Suprapubic skin (tissue), 4 donors: Measurements from ENCODE around the gene GABRP. TPM values are rescaled to one million over a fixed set of nuclear protein-coding genes. Genes with fewer than 3 reads are reported as not detected.

Experiments used
- DNase-seq, 2 donors: peaks; one replicate each; pipeline ENCODE4 v3.0.0-alpha.2; 2019; ENCODE audit warnings: low spot score in 2 of 2
- H3K27ac ChIP-seq: fragments of 200-600 bp; sonication (generic); one replicate; pipeline ENCODE4 v1.5.1; 2019
- H3K27me3 ChIP-seq: fragments of 200-600 bp; sonication (generic); one replicate; pipeline ENCODE4 v1.5.1; 2019
- H3K36me3 ChIP-seq: fragments of 200-600 bp; sonication (generic); one replicate; pipeline ENCODE4 v1.5.1; 2019
- H3K4me1 ChIP-seq: fragments of 200-600 bp; sonication (generic); one replicate; pipeline ENCODE4 v1.5.1; 2019
- H3K4me3 ChIP-seq: fragments of 200-600 bp; sonication (generic); one replicate; pipeline ENCODE4 v1.5.1; 2019; ENCODE audit warnings: mild to moderate bottlenecking
- H3K9me3 ChIP-seq: fragments of 200-600 bp; sonication (generic); one replicate; pipeline ENCODE4 v1.5.1; 2019
- CTCF ChIP-seq, 2 donors: fragments of 200-600 bp in 1 of 2; fragments of 450-650 bp in 1 of 2; sonication (generic) in 1 of 2; IDR thresholded peaks; one replicate each; pipeline ENCODE4 v1.5.1; 2016 to 2019; ENCODE audit warnings: antibody characterized with exemption in 2 of 2, mild to moderate bottlenecking in 1 of 2, moderate library complexity in 1 of 2
- EP300 ChIP-seq: sonication (generic); formaldehyde crosslinking; IDR thresholded peaks from one replicate; pipeline ENCODE4 v1.6.1; 2017; ENCODE audit warnings: antibody characterized with exemption
- POLR2A ChIP-seq, 2 donors: fragments of 450-650 bp; IDR thresholded peaks; one replicate each; pipeline ENCODE4 v1.6.1; 2017; ENCODE audit warnings: antibody characterized with exemption in 2 of 2, mild to moderate bottlenecking in 2 of 2, moderate library complexity in 2 of 2
- POLR2AphosphoS5 ChIP-seq, 3 donors: sonication (generic); formaldehyde crosslinking; IDR thresholded peaks; one replicate each; pipeline ENCODE4 v1.6.1; 2017; ENCODE audit warnings: antibody characterized with exemption in 3 of 3
- WGBS: methylation state at CpG from one replicate; pipeline ENCODE4 v1.1.5; 2018; 5-methylcytosine and 5-hydroxymethylcytosine counted together
- total RNA-seq, 4 donors: library from RNA; depleted of rRNA; stranded (reverse); fragments of >200 nt; gene quantifications; one replicate each; pipeline ENCODE4 v1.1.0, GENCODE V29; 2016

Gene GABRP
- total RNA-seq, 4 donors from 2014 or later, result 8.0 to 24.3 (median 16.1) TPM

DNA sequence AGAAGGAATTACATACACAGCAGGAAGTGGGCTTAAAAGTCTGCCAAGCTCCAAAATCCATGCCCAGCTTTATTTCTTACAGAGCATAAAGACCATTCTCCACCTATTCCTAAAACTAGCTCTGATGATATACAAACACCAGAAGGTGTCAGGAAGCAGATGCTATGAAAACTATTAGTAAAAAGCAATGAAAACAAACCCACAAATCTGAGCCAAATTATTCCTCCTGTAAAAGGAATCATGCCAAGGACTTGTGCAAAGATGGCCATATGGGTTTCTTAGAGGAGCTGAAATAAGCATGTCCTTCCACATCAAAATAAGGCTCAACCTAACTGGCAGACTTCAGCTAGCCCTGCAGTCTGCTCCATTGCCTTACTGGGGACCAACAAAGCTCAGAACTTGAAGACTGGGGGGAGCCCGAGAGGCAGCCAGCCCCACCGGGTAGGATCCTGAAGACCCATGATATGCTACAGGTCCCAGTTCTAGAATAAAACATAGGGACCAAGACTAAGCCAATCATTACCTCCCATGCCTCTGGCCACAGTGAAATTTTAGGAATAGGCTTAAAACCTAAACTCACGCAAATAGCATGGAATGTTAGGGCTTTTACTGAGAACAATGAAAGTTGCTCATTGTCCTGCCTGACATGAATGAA is 42.8 kb upstream of the GABRP start:
- 100% methylated on average over 2 of the region's 3 CpGs for WGBS
- DNase-seq, result no peak
- peaks cover 17% of the 10 kb centered on the region for H3K4me1 ChIP-seq
- no peak overlapping the region for H3K27ac ChIP-seq
- H3K36me3 ChIP-seq, result no peaks in the 10 kb centered on the region
- H3K27me3 ChIP-seq, result peaks cover 10% of the 10 kb centered on the region
- H3K9me3 ChIP-seq, result no peaks in the 10 kb centered on the region
- no peak for TF ChIP-seq POLR2A (IDR thresholded peaks at IDR 0.05)
- no peak for TF ChIP-seq EP300
- TF ChIP-seq CTCF (IDR thresholded peaks at IDR 0.05), result no peak
- TF ChIP-seq POLR2AphosphoS5 (IDR thresholded peaks at IDR 0.05), result no peak
- no peak overlapping the region for H3K4me3 ChIP-seq

DNA sequence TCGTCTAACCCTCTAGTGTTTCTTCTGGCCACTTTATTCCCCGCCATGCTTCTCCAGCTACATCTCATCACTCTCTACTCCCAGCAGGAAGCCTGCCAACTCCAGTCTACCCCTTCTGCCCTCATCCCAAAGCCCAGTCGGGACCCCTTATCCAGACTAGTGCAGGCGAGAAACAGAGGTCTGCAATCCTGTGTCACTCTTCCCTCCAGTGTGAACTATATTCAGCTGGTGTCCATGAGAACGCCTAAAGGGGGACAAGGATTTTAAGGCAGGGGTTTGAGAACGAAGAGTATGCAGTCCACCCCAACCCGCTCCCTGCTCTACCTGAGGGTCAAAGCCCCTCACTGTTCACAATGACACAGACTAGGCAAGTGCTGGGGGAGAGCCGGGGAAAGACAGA is 41.7 kb upstream of the GABRP start:
- no peaks in the 10 kb centered on the region for H3K9me3 ChIP-seq
- TF ChIP-seq CTCF (IDR thresholded peaks at IDR 0.05) (no peak), EP300 (no peak), POLR2AphosphoS5 (IDR thresholded peaks at IDR 0.05) (no peak), POLR2A (IDR thresholded peaks at IDR 0.05) (no peak)
- no peak overlapping the region for H3K4me3 ChIP-seq
- no peak overlapping the region for H3K27ac ChIP-seq
- 73% methylated on average over 8 of the region's 8 CpGs for WGBS
- DNase-seq, result no peak
- H3K36me3 ChIP-seq, result no peaks in the 10 kb centered on the region
- H3K27me3 ChIP-seq, result peaks cover 10% of the 10 kb centered on the region
- H3K4me1 ChIP-seq, result peaks cover 23% of the 10 kb centered on the region

DNA sequence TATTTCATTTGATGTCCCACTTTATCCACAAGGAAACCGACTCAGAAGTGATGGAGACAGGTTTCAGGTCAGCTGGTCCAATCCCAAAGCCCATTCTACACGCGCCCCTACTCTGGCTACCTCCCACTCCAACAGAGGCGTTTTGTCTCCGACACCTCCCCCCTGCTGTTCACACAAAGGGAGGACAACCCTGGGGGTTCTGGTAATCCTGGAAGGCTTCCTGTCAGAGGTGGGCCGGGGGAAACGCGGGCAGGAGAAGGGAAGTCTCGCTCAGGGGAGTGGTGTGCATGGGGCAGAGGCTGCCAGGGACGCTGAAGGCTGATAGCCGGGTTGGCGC is 39.7 kb upstream of the GABRP start:
- no peak for DNase-seq
- H3K9me3 ChIP-seq, result no peaks in the 10 kb centered on the region
- no peak for TF ChIP-seq POLR2A (IDR thresholded peaks at IDR 0.05)
- no peak for TF ChIP-seq EP300
- no peak for TF ChIP-seq POLR2AphosphoS5 (IDR thresholded peaks at IDR 0.05)
- TF ChIP-seq CTCF (IDR thresholded peaks at IDR 0.05), result no peak
- no peak overlapping the region for H3K27ac ChIP-seq
- WGBS, result 15% methylated on average over 12 of the region's 12 CpGs
- H3K27me3 ChIP-seq, result peaks cover 10% of the 10 kb centered on the region
- peaks cover 23% of the 10 kb centered on the region for H3K4me1 ChIP-seq
- H3K4me3 ChIP-seq, result no peak overlapping the region
- H3K36me3 ChIP-seq, result no peaks in the 10 kb centered on the region

- no peak for TF ChIP-seq POLR2A (IDR thresholded peaks at IDR 0.05)
- TF ChIP-seq CTCF (IDR thresholded peaks at IDR 0.05), result no peak
- TF ChIP-seq EP300, result no peak
- no peak for TF ChIP-seq POLR2AphosphoS5 (IDR thresholded peaks at IDR 0.05)
- no peak overlapping the region for H3K27ac ChIP-seq
- no peaks in the 10 kb centered on the region for H3K9me3 ChIP-seq
- no peak overlapping the region for H3K4me3 ChIP-seq
- no peak for DNase-seq
- no peaks in the 10 kb centered on the region for H3K36me3 ChIP-seq
- peaks cover 23% of the 10 kb centered on the region for H3K4me1 ChIP-seq
- H3K27me3 ChIP-seq, result peaks cover 10% of the 10 kb centered on the region
- WGBS, result 14% methylated on average over 9 of the region's 12 CpGs
Observed at GRCh38 chr5:170745481-170746071, 37.9 kb upstream of the GABRP start.

- Histone ChIP-seq H3K9me3 (no peaks in the 10 kb centered on the region), H3K4me1 (peaks cover 23% of the 10 kb centered on the region), H3K27me3 (peaks cover 11% of the 10 kb centered on the region), H3K36me3 (no peaks in the 10 kb centered on the region), H3K4me3 (no peak overlapping the region), H3K27ac (peak overlapping the region; percentile 18)
- no peak for DNase-seq
- 63% methylated on average over 11 of the region's 14 CpGs for WGBS
- TF ChIP-seq POLR2A (IDR thresholded peaks at IDR 0.05), result no peak
- no peak for TF ChIP-seq EP300
- TF ChIP-seq CTCF (IDR thresholded peaks at IDR 0.05), result no peak
- no peak for TF ChIP-seq POLR2AphosphoS5 (IDR thresholded peaks at IDR 0.05)
Observed at GRCh38 chr5:170746075-170746960, 37.2 kb upstream of the GABRP start.
